ENCODE measurements around the gene CERK.

CERK gene

GRCh38 chr22:46687048-46687444, 51.0 kb downstream of the CERK start:
- Histone ChIP-seq H3K27ac (replicated peaks) (peak overlapping the region; percentile 93), H3K27me3 (ENCODE audit: insufficient read depth, poor library complexity, severe bottlenecking) (no peaks in the 10 kb centered on the region), H3K4me3 (replicated peaks; ENCODE audit: insufficient read depth, low read length) (no peak overlapping the region)
- TF ChIP-seq GABPA (IDR thresholded peaks at IDR 0.05; ENCODE audit: low read depth) = no peak
- no peak for TF ChIP-seq CTCF (IDR thresholded peaks at IDR 0.05; ENCODE audit: insufficient read depth, low read length)
- TF ChIP-seq REST (IDR thresholded peaks at IDR 0.05; ENCODE audit: insufficient replicate concordance, low read depth) = no peak
- no peak for TF ChIP-seq POLR2AphosphoS5 (IDR thresholded peaks at IDR 0.05; ENCODE audit: low read depth)
- no peak for TF ChIP-seq SPI1 (IDR thresholded peaks at IDR 0.05; ENCODE audit: borderline replicate concordance, low read depth)
- no peak for DNase-seq (ENCODE audit: low read depth in 1 of 2, low spot score in 1 of 2)

- H3K27me3 ChIP-seq (ENCODE audit: insufficient read depth, poor library complexity, severe bottlenecking) = no peaks in the 10 kb centered on the region
- H3K27ac ChIP-seq (replicated peaks) = peak overlapping the region; percentile 93
Observed at GRCh38 chr22:46686221-46687047, 51.6 kb downstream of the CERK start.

More at GRCh38 chr22:46686221-46687047, 51.6 kb downstream of the CERK start:
- peak; percentile 69 to 94 for DNase-seq (ENCODE audit: low read depth in 1 of 2, low spot score in 1 of 2)
- H3K4me3 ChIP-seq (replicated peaks; ENCODE audit: insufficient read depth, low read length) = no peak overlapping the region
- peak; percentile 14 for TF ChIP-seq REST (IDR thresholded peaks at IDR 0.05; ENCODE audit: insufficient replicate concordance, low read depth)
- no peak for TF ChIP-seq GABPA (IDR thresholded peaks at IDR 0.05; ENCODE audit: low read depth)
- TF ChIP-seq CTCF (IDR thresholded peaks at IDR 0.05; ENCODE audit: insufficient read depth, low read length) = no peak
- peak; percentile 92 for TF ChIP-seq SPI1 (IDR thresholded peaks at IDR 0.05; ENCODE audit: borderline replicate concordance, low read depth)
- peak; percentile 95 for TF ChIP-seq POLR2AphosphoS5 (IDR thresholded peaks at IDR 0.05; ENCODE audit: low read depth)

All from HL-60 (cell line).